SK-N-SH (cell line): ENCODE measurements around the gene ADAMTS14. TPM values are rescaled to one million over a fixed set of nuclear protein-coding genes. Genes with fewer than 3 reads are reported as not detected.
A peak's percentile ranks its signal among the peaks of the same experiment; 100 is the strongest.

Experiments
- CTCF ChIA-PET: fragments of 300-600, 350-600 bp; formaldehyde crosslinking; extraction: SDS; loops from one replicate; lab custom pipeline; 2021; lab: Yijun Ruan, JAX
- POLR2A ChIA-PET: fragments of 350-600 bp; sonication (Branson Sonifier 250); formaldehyde crosslinking; extraction: SDS; loops from one replicate; lab custom pipeline; 2020; ENCODE audit warnings: antibody characterized with exemption, inconsistent platforms; lab: Yijun Ruan, JAX
- DNase-seq: peaks from one replicate; pipeline ENCODE4 v3.0.0; 2012
- H2AFZ ChIP-seq: fragments of 200-600 bp; sonication (generic); 2 replicates; pipeline ENCODE4 v1.8.1; 2016; ENCODE audit warnings: antibody characterized with exemption, mild to moderate bottlenecking, low read depth
- H3F3A ChIP-seq: fragments of 200-600 bp; sonication (generic); replicated peaks from 2 replicates; pipeline ENCODE3; 2016; ENCODE audit warnings: antibody characterized with exemption, mild to moderate bottlenecking; ENCODE audit not compliant: insufficient read depth
- H3K27ac ChIP-seq, 2 experiments: fragments of 200-500 bp in 1 of 2; fragments of 200-600 bp in 1 of 2; sonication (Bioruptor generic) in 1 of 2; sonication (generic), shearing (Covaris generic) in 1 of 2; 2 replicates each; pipeline versions ENCODE4 v1.5.1 to v1.6.1; 2014 to 2016; ENCODE audit warnings: low read depth in 2 of 2, inconsistent platforms in 1 of 2, low read length in 1 of 2, mild to moderate bottlenecking in 1 of 2, mixed read lengths in 1 of 2
- H3K27me3 ChIP-seq: fragments of 200-600 bp; sonication (generic), shearing (Covaris generic); 2 replicates; pipeline ENCODE4 v1.6.1; 2016; ENCODE audit warnings: mixed run types; ENCODE audit not compliant: insufficient read depth
- H3K36me3 ChIP-seq, 2 experiments: fragments of 200-500 bp in 1 of 2; fragments of 200-600 bp in 1 of 2; sonication (Bioruptor generic) in 1 of 2; sonication (generic) in 1 of 2; replicated peaks in 1 of 2; 2 replicates each; pipeline versions ENCODE3 to v1.5.1; 2014 to 2016; ENCODE audit warnings: low read length in 1 of 2, mild to moderate bottlenecking in 1 of 2; ENCODE audit not compliant: insufficient read depth in 2 of 2, control insufficient read depth in 1 of 2
- H3K4me1 ChIP-seq, 2 experiments: fragments of 200-500 bp in 1 of 2; fragments of 200-600 bp in 1 of 2; sonication (Bioruptor generic) in 1 of 2; sonication (generic), shearing (Covaris generic) in 1 of 2; 2 replicates each; pipeline versions ENCODE4 v1.5.1 to v1.6.1; 2014 to 2016; ENCODE audit warnings: low read depth in 1 of 2, low read length in 1 of 2, mixed run types in 1 of 2; ENCODE audit not compliant: insufficient read depth in 2 of 2, control insufficient read depth in 1 of 2
- H3K4me2 ChIP-seq: fragments of 200-600 bp; sonication (generic), shearing (Covaris generic); 2 replicates; pipeline ENCODE4 v1.6.1; 2017; ENCODE audit warnings: mixed run types
- H3K4me3 ChIP-seq, 2 experiments: fragments of 200-500 bp in 1 of 2; fragments of 200-600 bp in 1 of 2; sonication (Bioruptor generic) in 1 of 2; sonication (generic), shearing (Covaris generic) in 1 of 2; 2 replicates each; pipeline versions ENCODE4 v1.5.1 to v1.8.1; 2014 to 2016; ENCODE audit warnings: low read depth in 2 of 2, inconsistent platforms in 1 of 2, low read length in 1 of 2, mild to moderate bottlenecking in 1 of 2, mixed read lengths in 1 of 2, moderate library complexity in 1 of 2
- H3K79me2 ChIP-seq: fragments of 200-600 bp; sonication (generic); 2 replicates; pipeline ENCODE4 v1.8.1; 2017; ENCODE audit warnings: mild to moderate bottlenecking; ENCODE audit not compliant: insufficient read depth
- H3K9ac ChIP-seq: fragments of 200-600 bp; sonication (generic); 2 replicates; pipeline ENCODE4 v1.6.1; 2017; ENCODE audit warnings: mixed run types
- H3K9me2 ChIP-seq: fragments of 200-600 bp; sonication (generic); 2 replicates; pipeline ENCODE4 v1.6.1; 2017; ENCODE audit warnings: mixed run types
- H3K9me3 ChIP-seq: fragments of 200-600 bp; sonication (generic); 2 replicates; pipeline ENCODE4 v1.6.1; 2017; ENCODE audit warnings: mixed run types, mild to moderate bottlenecking, moderate library complexity
- H4K20me1 ChIP-seq: fragments of 200-600 bp; sonication (generic); 2 replicates; pipeline ENCODE4 v1.6.1; 2017; ENCODE audit warnings: mild to moderate bottlenecking, mixed run types; ENCODE audit not compliant: insufficient read depth
- CHD2 ChIP-seq: fragments of 150-350 bp; IDR thresholded peaks from 2 replicates; pipeline ENCODE4 v1.6.1; 2018; ENCODE audit warnings: low read length; ENCODE audit not compliant: partially characterized antibody
- ELF1 ChIP-seq: IDR thresholded peaks from 2 replicates; pipeline ENCODE4 v1.4.0; 2012
- FOXM1 ChIP-seq: IDR thresholded peaks from 2 replicates; pipeline ENCODE4 v1.4.0; 2012; ENCODE audit warnings: low read depth, mild to moderate bottlenecking
- GABPA ChIP-seq: IDR thresholded peaks from 2 replicates; pipeline ENCODE4 v1.4.0; 2012; ENCODE audit warnings: low read depth, mild to moderate bottlenecking
- GATA2 ChIP-seq: sonication (generic); formaldehyde crosslinking; IDR thresholded peaks from 2 replicates; pipeline ENCODE4 v1.5.0; 2020; ENCODE audit warnings: mild to moderate bottlenecking, missing genetic modification reagents
- IRF3 ChIP-seq: fragments of 150-350 bp; IDR thresholded peaks from 2 replicates; pipeline ENCODE4 v1.6.1; 2016; ENCODE audit warnings: mild to moderate bottlenecking, low read depth, low read length
- MEF2A ChIP-seq: IDR thresholded peaks from 2 replicates; pipeline ENCODE4 v1.4.0; 2012; ENCODE audit warnings: low read depth, borderline replicate concordance
- MXI1 ChIP-seq: IDR thresholded peaks from 2 replicates; pipeline ENCODE4 v1.6.1; 2012; ENCODE audit warnings: mild to moderate bottlenecking, low read depth, low read length, improper control_type of control experiment
- NFIC ChIP-seq: IDR thresholded peaks from 2 replicates; pipeline ENCODE4 v1.4.0; 2012; ENCODE audit warnings: borderline replicate concordance
- NRF1 ChIP-seq: IDR thresholded peaks from 2 replicates; pipeline ENCODE4 v1.6.1; 2012; ENCODE audit warnings: low read depth, mild to moderate bottlenecking, low read length
- PBX3 ChIP-seq: IDR thresholded peaks from 2 replicates; pipeline ENCODE4; 2012
- REST ChIP-seq: IDR thresholded peaks from 2 replicates; pipeline ENCODE4 v1.6.1; 2012; ENCODE audit warnings: mild to moderate bottlenecking, low read depth, low read length, moderate library complexity
- RFX5 ChIP-seq: IDR thresholded peaks from 2 replicates; pipeline ENCODE4 v1.6.1; 2012; ENCODE audit warnings: mild to moderate bottlenecking, improper control_type of control experiment, low read length
- TAF1 ChIP-seq: IDR thresholded peaks from 2 replicates; pipeline ENCODE4 v1.6.1; 2012; ENCODE audit warnings: low read depth, mild to moderate bottlenecking, low read length, moderate library complexity, borderline replicate concordance
- TCF12 ChIP-seq: IDR thresholded peaks from 2 replicates; pipeline ENCODE4 v1.4.0; 2012
- TEAD4 ChIP-seq: IDR thresholded peaks from 2 replicates; pipeline ENCODE4 v1.4.0; 2012; ENCODE audit warnings: mild to moderate bottlenecking, borderline replicate concordance; ENCODE audit not compliant: insufficient read depth
- WGBS: methylation state at CpG from one replicate; pipeline ENCODE4 v1.1.6; 2017; ENCODE audit warnings: low lambda C conversion rate; 5-methylcytosine and 5-hydroxymethylcytosine counted together
- polyA plus RNA-seq, 3 experiments: library from polyadenylated mRNA; depleted of rRNA; stranded (reverse); fragments of >200 nt; gene quantifications; 2 replicates each; pipeline ENCODE4 v1.2.3, GENCODE V29; 2012
- TF ChIP-seq, protein P1 (sequence below): fragments of 150-350 bp; IDR thresholded peaks from 2 replicates; pipeline ENCODE4 v1.6.1; 2017; ENCODE audit warnings: antibody characterized with exemption, low read length, low read depth, borderline replicate concordance

The ADAMTS14 gene
- polyA plus RNA-seq, 1 of the 3 experiments (the other 2 are of a cell fraction), result 1.1 TPM

DNA sequence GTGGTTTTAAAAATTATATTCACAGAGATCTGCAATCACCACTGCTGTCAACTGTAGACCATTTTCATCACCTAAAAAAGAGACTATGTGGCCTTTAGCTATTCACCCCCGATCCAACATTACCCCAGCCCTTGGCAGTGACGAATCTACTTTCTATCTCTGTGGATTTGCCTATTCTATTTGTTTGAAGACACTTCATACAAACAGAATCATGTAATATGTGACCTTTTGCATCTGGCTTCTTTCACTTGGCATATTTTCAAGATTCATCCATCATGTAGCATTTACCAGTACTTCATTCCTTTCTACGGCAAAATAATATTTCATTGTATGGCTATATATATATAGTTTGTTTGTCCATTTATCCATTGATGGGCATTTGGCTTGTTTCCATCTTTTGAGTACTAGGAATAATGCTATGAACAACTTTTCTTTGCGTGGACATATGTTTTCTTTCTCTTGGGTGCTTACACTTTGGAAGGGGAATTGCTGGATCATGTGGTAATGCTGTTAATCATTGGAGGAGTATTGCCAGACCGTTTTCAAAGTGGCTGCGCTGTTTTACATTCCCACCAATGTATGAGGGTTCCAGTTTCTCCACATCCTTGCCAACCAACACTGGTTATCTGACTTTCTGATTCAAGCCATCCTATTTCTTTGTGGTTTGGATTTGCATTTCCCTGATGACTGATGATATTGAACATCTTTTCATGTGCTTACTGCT lies 22.3 kb downstream of the ADAMTS14 start:
- DNase-seq, result no peak
- TF ChIP-seq, protein P1, sequence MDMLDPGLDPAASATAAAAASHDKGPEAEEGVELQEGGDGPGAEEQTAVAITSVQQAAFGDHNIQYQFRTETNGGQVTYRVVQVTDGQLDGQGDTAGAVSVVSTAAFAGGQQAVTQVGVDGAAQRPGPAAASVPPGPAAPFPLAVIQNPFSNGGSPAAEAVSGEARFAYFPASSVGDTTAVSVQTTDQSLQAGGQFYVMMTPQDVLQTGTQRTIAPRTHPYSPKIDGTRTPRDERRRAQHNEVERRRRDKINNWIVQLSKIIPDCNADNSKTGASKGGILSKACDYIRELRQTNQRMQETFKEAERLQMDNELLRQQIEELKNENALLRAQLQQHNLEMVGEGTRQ, result no peak
- TF ChIP-seq NFIC (peak; percentile 31), TCF12 (peak; percentile 85), ELF1 (0 out of 2 replicates have a peak, but pooled peaks have one; percentile 1), MXI1 (0 out of 2 replicates have a peak, but pooled peaks have one; percentile 6), PBX3 (peak; percentile 45; the same call in 1 of the 2 replicates)
- 0 out of 4 replicates have a peak overlapping the region, but pooled peaks of 1 of the 2 experiments have one; percentile 37 for H3K4me3 ChIP-seq
- H3K27me3 ChIP-seq, result 0 out of 2 replicates have a peak, but pooled peaks cover 4% of the 10 kb centered on the region
- peaks cover 7 to 91% of the 10 kb centered on the region in 2 experiments for H3K4me1 ChIP-seq
- no peaks in the 10 kb centered on the region for H3K9me3 ChIP-seq
- ChIA-PET CTCF (interaction anchor here (0.6 to 1.3 kb wide), 3 partner anchors 64 to 144 kb away, joined by 3 to 6 read pairs (median 3); no protein-coding TSS in a partner anchor), POLR2A (interaction anchor here (0.9 to 1.2 kb wide), 4 partner anchors 8 to 18 kb away, joined by 3 to 7 read pairs (median 4); no protein-coding TSS in a partner anchor)
- no peaks in the 10 kb centered on the region for H3K9me2 ChIP-seq
- WGBS, result 29% methylated on average over 6 of the region's 6 CpGs
- no peaks in the 10 kb centered on the region for H4K20me1 ChIP-seq
- H3K79me2 ChIP-seq, result no peaks in the 10 kb centered on the region
- H3K36me3 ChIP-seq, result no peaks in the 10 kb centered on the region
- H3K27ac ChIP-seq, result peak overlapping the region; percentile 46 to 99; a peak in 3 of 4 replicates
- no peak overlapping the region for H3K9ac ChIP-seq
- peaks cover 16% of the 10 kb centered on the region for H3F3A ChIP-seq
- H3K4me2 ChIP-seq, result peak overlapping the region; percentile 69
- H2AFZ ChIP-seq, result no peak overlapping the region

GRCh38 chr10:70695241-70696030 lies 23.1 kb downstream of the ADAMTS14 start:
- Histone ChIP-seq H3K9me2 (no peaks in the 10 kb centered on the region), H3K9me3 (no peaks in the 10 kb centered on the region), H3K4me3 (no peak overlapping the region), H3K9ac (no peak overlapping the region), H3K36me3 (no peaks in the 10 kb centered on the region), H3K4me1 (peaks cover 7 to 92% of the 10 kb centered on the region in 2 experiments), H3K4me2 (peak overlapping the region; percentile 18; the same call in 1 of the 2 replicates), H3K27me3 (0 out of 2 replicates have a peak, but pooled peaks cover 4% of the 10 kb centered on the region), H3K79me2 (no peaks in the 10 kb centered on the region), H3K27ac (peak overlapping the region; percentile 46 to 99; a peak in 3 of 4 replicates), H2AFZ (no peak overlapping the region), H3F3A (peaks cover 16% of the 10 kb centered on the region), H4K20me1 (no peaks in the 10 kb centered on the region)
- POLR2A ChIA-PET, result interaction anchor here (0.8 kb wide), 1 partner anchor 31 kb away, joined by 3 read pairs; no protein-coding TSS in a partner anchor
- WGBS, result 64% methylated on average over 3 of the region's 3 CpGs
- DNase-seq, result no peak
- CTCF ChIA-PET, result interaction anchor here (0.9 to 1.6 kb wide), 2 partner anchors 62 to 133 kb away, joined by 4 to 5 read pairs; no protein-coding TSS in a partner anchor
- TF ChIP-seq CHD2 (no peak), GABPA (no peak), TAF1 (no peak), TEAD4 (no peak), NRF1 (no peak), GATA2 (CRISPR knock-in tag) (no peak), IRF3 (no peak), RFX5 (no peak), FOXM1 (no peak), ELF1 (no peak), MEF2A (no peak), REST (no peak)
